Adrenal gland (tissue), 12 donors: ENCODE measurements around the gene SLC11A1. TPM values are rescaled to one million over a fixed set of nuclear protein-coding genes. Genes with fewer than 3 reads are reported as not detected.

Source experiments
- DNase-seq, 7 donors: peaks; one replicate each; pipeline ENCODE4 v3.0.0-alpha.2; 2019 to 2020
- H3K27ac ChIP-seq, 5 donors: fragments of 200-600 bp; sonication (generic) in 4 of 5; 1 replicate in 3 of 5; 2 replicates in 2 of 5; pipeline versions ENCODE4 v1.5.1 to v1.8.0; 2016 to 2020; ENCODE audit warnings: mild to moderate bottlenecking in 1 of 5
- H3K27me3 ChIP-seq: fragments of 200-600 bp; 2 replicates; pipeline ENCODE4 v1.8.0; 2021
- H3K36me3 ChIP-seq, 2 donors: fragments of 200-600 bp; replicated peaks in 1 of 2; 1 replicate in 1 of 2; 2 replicates in 1 of 2; pipeline versions ENCODE4 v1.5.1 to v1.8.0; 2018 to 2022
- H3K4me1 ChIP-seq, 2 donors: fragments of 200-600 bp; replicated peaks in 1 of 2; 1 replicate in 1 of 2; 2 replicates in 1 of 2; pipeline versions ENCODE4 v1.5.1 to v1.8.0; 2018 to 2021
- H3K4me3 ChIP-seq, 4 donors: fragments of 200-600 bp; sonication (generic) in 3 of 4; one replicate each; pipeline ENCODE4 v1.5.1; 2016 to 2018
- H3K9me3 ChIP-seq, 3 donors: fragments of 200-600 bp; sonication (generic) in 1 of 3; replicated peaks in 1 of 3; 1 replicate in 2 of 3; 2 replicates in 1 of 3; pipeline versions ENCODE4 v1.5.1 to v1.8.0; 2016 to 2021
- POLR2A ChIP-seq, 2 donors: fragments of 450-650 bp; IDR thresholded peaks; one replicate each; pipeline ENCODE4 v1.6.1; 2017; ENCODE audit warnings: antibody characterized with exemption in 2 of 2, mild to moderate bottlenecking in 2 of 2, moderate library complexity in 1 of 2
- WGBS, 4 donors: extraction: QIAGEN DNeasy Blood & Tissue Kit in 2 of 4; methylation state at CpG; one replicate each; pipeline versions ENCODE4 v1.1.5 to v1.1.7; 2013 to 2017; 5-methylcytosine and 5-hydroxymethylcytosine counted together
- intact Hi-C, 2 donors: fragments of 100-400 bp; cut with DNase I; formaldehyde crosslinking; loops; one replicate each; pipeline versions ENCODE4 v1.14.1 to v1.15.0; 2022 to 2023
- polyA plus RNA-seq, 3 donors: library from polyadenylated mRNA; stranded (reverse); fragments of 200-250 nt in 2 of 3; fragments of 350-450 nt in 1 of 3; fragmentation: Illumina TruSeq in 1 of 3; extraction: RNeasy Lipid Tissue Mini Kit (QIAGEN cat#74804) in 1 of 3; gene quantifications; one replicate each; pipeline ENCODE4 v1.2.3, GENCODE V29; 2013 to 2014
- total RNA-seq, 9 donors: library from RNA; depleted of rRNA in 4 of 9; stranded (reverse); fragments of >200 nt in 4 of 9; fragments of 120-200 nt in 1 of 9; fragmentation: NEBNext Ultra II Directional in 1 of 9; extraction: Animal tissue kit (Norgen Biotek cat#: 25700) in 1 of 9; gene quantifications; one replicate each; pipeline versions ENCODE4 v1.1.0 to v1.2.4, GENCODE V29; 2013 to 2023
- TF ChIP-seq, protein P1 (sequence below), 6 experiments: fragments of 450-650 bp in 4 of 6; fragments of 200-600 bp in 2 of 6; sonication (generic) in 1 of 6; IDR thresholded peaks; 1 replicate in 5 of 6; 2 replicates in 1 of 6; pipeline versions ENCODE4 v1.5.1 to v1.8.0; 2016 to 2021; ENCODE audit warnings: antibody characterized with exemption in 6 of 6, mild to moderate bottlenecking in 2 of 6, moderate library complexity in 1 of 6
- donor health status: healthy with polysubstance abuse.
- donor health status: Bipolar disorder and iron deficiency.
- donor health status: DM: yes; HTN: yes; CAD: no.
- donor health status: DM: no; HTN: no; CAD: no.
- donor health status: DM: no; HTN: no; CAD: no.
- donor health status: DM: yes; HTN: yes; CAD: no.

SLC11A1 gene
- total and polyA plus RNA-seq, 12 donors: 1.1 to 89.9 (median 30.9) TPM

- TF ChIP-seq, protein P1, sequence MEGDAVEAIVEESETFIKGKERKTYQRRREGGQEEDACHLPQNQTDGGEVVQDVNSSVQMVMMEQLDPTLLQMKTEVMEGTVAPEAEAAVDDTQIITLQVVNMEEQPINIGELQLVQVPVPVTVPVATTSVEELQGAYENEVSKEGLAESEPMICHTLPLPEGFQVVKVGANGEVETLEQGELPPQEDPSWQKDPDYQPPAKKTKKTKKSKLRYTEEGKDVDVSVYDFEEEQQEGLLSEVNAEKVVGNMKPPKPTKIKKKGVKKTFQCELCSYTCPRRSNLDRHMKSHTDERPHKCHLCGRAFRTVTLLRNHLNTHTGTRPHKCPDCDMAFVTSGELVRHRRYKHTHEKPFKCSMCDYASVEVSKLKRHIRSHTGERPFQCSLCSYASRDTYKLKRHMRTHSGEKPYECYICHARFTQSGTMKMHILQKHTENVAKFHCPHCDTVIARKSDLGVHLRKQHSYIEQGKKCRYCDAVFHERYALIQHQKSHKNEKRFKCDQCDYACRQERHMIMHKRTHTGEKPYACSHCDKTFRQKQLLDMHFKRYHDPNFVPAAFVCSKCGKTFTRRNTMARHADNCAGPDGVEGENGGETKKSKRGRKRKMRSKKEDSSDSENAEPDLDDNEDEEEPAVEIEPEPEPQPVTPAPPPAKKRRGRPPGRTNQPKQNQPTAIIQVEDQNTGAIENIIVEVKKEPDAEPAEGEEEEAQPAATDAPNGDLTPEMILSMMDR (IDR thresholded peaks at IDR 0.05): no peak
- TF ChIP-seq POLR2A (IDR thresholded peaks at IDR 0.05): no peak
- intact Hi-C loops: no loop called here
Observed at GRCh38 chr2:218362606-218363005, 19.5 kb upstream of the SLC11A1 start.

GRCh38 chr2:218363736-218364135 lies 18.3 kb upstream of the SLC11A1 start:
- TF ChIP-seq, protein P1 (IDR thresholded peaks at IDR 0.05): no peak
- no peak for TF ChIP-seq POLR2A (IDR thresholded peaks at IDR 0.05)

More at GRCh38 chr2:218362606-218363005, 19.5 kb upstream of the SLC11A1 start:
- 76 to 89% (median 85%) methylated on average over 8 of the region's 8 CpGs for WGBS, 4 donors
- Histone ChIP-seq H3K36me3 (no peaks in the 10 kb centered on the region), H3K27ac (no peak overlapping the region), H3K4me3 (no peak overlapping the region), H3K9me3 (no peaks in the 10 kb centered on the region), H3K27me3 (no peaks in the 10 kb centered on the region), H3K4me1 (no peaks in the 10 kb centered on the region)
- no peak for DNase-seq

GRCh38 chr2:218364196-218364595 lies 17.9 kb upstream of the SLC11A1 start:
- no peak for DNase-seq
- H3K9me3 ChIP-seq: no peaks in the 10 kb centered on the region
- no peak overlapping the region for H3K4me3 ChIP-seq
- H3K27me3 ChIP-seq: no peaks in the 10 kb centered on the region
- intact Hi-C loops: no loop called here
- 72 to 87% (median 85%) methylated on average over 6 of the region's 6 CpGs for WGBS, 4 donors
- no peak for TF ChIP-seq POLR2A (IDR thresholded peaks at IDR 0.05)
- TF ChIP-seq, protein P1 (IDR thresholded peaks at IDR 0.05): no peak
- H3K27ac ChIP-seq: no peak overlapping the region
- no peaks in the 10 kb centered on the region for H3K36me3 ChIP-seq
- H3K4me1 ChIP-seq: peaks cover 0 to 9% of the 10 kb centered on the region in 2 donors

More at GRCh38 chr2:218363736-218364135, 18.3 kb upstream of the SLC11A1 start:
- no peaks in the 10 kb centered on the region for H3K36me3 ChIP-seq
- DNase-seq: no peak
- 72 to 80% (median 75%) methylated on average over 3 of the region's 3 CpGs for WGBS, 4 donors
- H3K4me3 ChIP-seq: no peak overlapping the region
- H3K9me3 ChIP-seq: no peaks in the 10 kb centered on the region
- H3K4me1 ChIP-seq: peaks cover 0 to 9% of the 10 kb centered on the region in 2 donors
- H3K27ac ChIP-seq: no peak overlapping the region
- H3K27me3 ChIP-seq: no peaks in the 10 kb centered on the region
- intact Hi-C loops: no loop called here

- Histone ChIP-seq H3K4me3 (peak overlapping the region in 2 of 4 donors; percentile 15 to 40), H3K27me3 (no peaks in the 10 kb centered on the region), H3K27ac (peak overlapping the region; percentile 15 to 94 (median 82)), H3K36me3 (no peaks in the 10 kb centered on the region), H3K9me3 (no peaks in the 10 kb centered on the region), H3K4me1 (peaks cover 0 to 14% of the 10 kb centered on the region in 2 donors)
- peak in 1 of 7 donors; percentile 20 for DNase-seq
- TF ChIP-seq, protein P1 (IDR thresholded peaks at IDR 0.05): no peak
- no peak for TF ChIP-seq POLR2A (IDR thresholded peaks at IDR 0.05)
- 90 to 98% (median 94%) methylated on average over 7 to 9 of the region's 9 CpGs for WGBS, 4 donors
- intact Hi-C loops: no loop called here
Observed at GRCh38 chr2:218366621-218367414, 15.3 kb upstream of the SLC11A1 start.
